HepG2 (cell line): ENCODE data around the gene PCNP. TPM values are rescaled to one million over a fixed set of nuclear protein-coding genes. Genes with fewer than 3 reads are reported as not detected.

Experiments used
- AGO2 ChIP-seq: fragments of 200-400 bp; formaldehyde crosslinking; optimal IDR thresholded peaks from 2 replicates; pipeline ENCODE3; 2017; ENCODE audit warnings: mild to moderate bottlenecking, low read depth, low read length, moderate library complexity
- FOXP1 ChIP-seq, 2 experiments: fragments of 450-650 bp in 1 of 2; IDR thresholded peaks; 2 replicates each; pipeline ENCODE4 v1.6.1; 2017 to 2018; ENCODE audit warnings: antibody characterized with exemption in 1 of 2
- KDM5B ChIP-seq: sonication (generic); formaldehyde crosslinking; IDR thresholded peaks from 2 replicates; pipeline ENCODE4 v1.4.0; 2020; ENCODE audit warnings: missing genetic modification reagents, mild to moderate bottlenecking, borderline replicate concordance
- MED1 ChIP-seq: sonication (generic); formaldehyde crosslinking; IDR thresholded peaks from 2 replicates; pipeline ENCODE4 v1.4.0; 2020; ENCODE audit warnings: missing genetic modification reagents
- MLLT10 ChIP-seq: sonication (generic); formaldehyde crosslinking; IDR thresholded peaks from 2 replicates; pipeline ENCODE4 v1.4.0; 2020; ENCODE audit warnings: missing genetic modification reagents
- MXD4 ChIP-seq: IDR thresholded peaks from 2 replicates; pipeline ENCODE4 v1.6.1; 2016; ENCODE audit warnings: mild to moderate bottlenecking, missing biosample characterization, missing genetic modification reagents
- NCOR1 ChIP-seq: fragments of 200-600 bp; sonication (generic); IDR thresholded peaks from 2 replicates; pipeline ENCODE4 v1.7.0; 2017; ENCODE audit warnings: antibody characterized with exemption, low read length, borderline replicate concordance
- PAX8 ChIP-seq: sonication (generic); formaldehyde crosslinking; IDR thresholded peaks from 2 replicates; pipeline ENCODE4 v1.8.0; 2022; ENCODE audit warnings: mild to moderate bottlenecking, missing genetic modification reagents, borderline replicate concordance
- PRDM15 ChIP-seq: sonication (generic); formaldehyde crosslinking; IDR thresholded peaks from 2 replicates; pipeline ENCODE4 v1.4.0; 2020; ENCODE audit warnings: missing genetic modification reagents
- RARA ChIP-seq: IDR thresholded peaks from 2 replicates; pipeline ENCODE4 v1.6.1; 2016; ENCODE audit warnings: missing genetic modification reagents, missing compliant biosample characterization
- RFX3 ChIP-seq: IDR thresholded peaks from 2 replicates; pipeline ENCODE4 v1.6.1; 2016; ENCODE audit warnings: missing biosample characterization, missing genetic modification reagents
- RNF2 ChIP-seq: fragments of 450-650 bp; conservative IDR thresholded peaks from 2 replicates; pipeline ENCODE4 v1.6.1; 2016; ENCODE audit warnings: low read depth
- SNRNP70 ChIP-seq: fragments of 200-400 bp; formaldehyde crosslinking; IDR thresholded peaks from 2 replicates; pipeline ENCODE4 v1.6.1; 2017; ENCODE audit warnings: mild to moderate bottlenecking, low read depth, low read length, moderate library complexity
- U2AF1 ChIP-seq: fragments of 200-400 bp; formaldehyde crosslinking; optimal IDR thresholded peaks from 2 replicates; pipeline ENCODE3; 2017; ENCODE audit warnings: mild to moderate bottlenecking, low read depth, low read length
- U2AF2 ChIP-seq: fragments of 200-400 bp; formaldehyde crosslinking; IDR thresholded peaks from 2 replicates; pipeline ENCODE4 v1.6.1; 2017; ENCODE audit warnings: low read depth, mild to moderate bottlenecking, low read length
- ZBTB1 ChIP-seq: sonication (generic); formaldehyde crosslinking; IDR thresholded peaks from 2 replicates; pipeline ENCODE4 v1.4.0; 2020; ENCODE audit warnings: missing genetic modification reagents, borderline replicate concordance
- ZNF30 ChIP-seq: sonication (generic); formaldehyde crosslinking; IDR thresholded peaks from 2 replicates; pipeline ENCODE4 v1.5.0; 2020; ENCODE audit warnings: mild to moderate bottlenecking, missing genetic modification reagents
- ZNF414 ChIP-seq: sonication (generic); formaldehyde crosslinking; IDR thresholded peaks from 2 replicates; pipeline ENCODE4 v1.5.0; 2020; ENCODE audit warnings: missing genetic modification reagents
- ZNF772 ChIP-seq: sonication (generic); formaldehyde crosslinking; IDR thresholded peaks from 2 replicates; pipeline ENCODE4 v1.5.0; 2020; ENCODE audit warnings: mild to moderate bottlenecking, missing genetic modification reagents
- ZNF841 ChIP-seq: sonication (generic); formaldehyde crosslinking; IDR thresholded peaks from 2 replicates; pipeline ENCODE4 v1.8.1; 2023; ENCODE audit warnings: missing genetic modification reagents, borderline replicate concordance
- polyA plus RNA-seq, 8 experiments: library from polyadenylated mRNA; depleted of rRNA in 3 of 8; stranded (reverse) in 7 of 8; unstranded in 1 of 8; fragments of >200 nt; fragmentation: Illumina TruSeq in 4 of 8; extraction: Trizol in 4 of 8; gene quantifications; 2 replicates each; pipeline versions ENCODE4 v1.2.1 to v1.2.3, GENCODE V29; 2011 to 2016; ENCODE audit warnings: low read depth in 4 of 8, missing spikeins in 1 of 8, mixed read lengths in 1 of 8; ENCODE audit not compliant: insufficient read depth in 1 of 8
- total RNA-seq, 5 experiments: library from RNA; depleted of rRNA; stranded (reverse); fragments of >200 nt; fragmentation: Illumina TruSeq; extraction: Trizol; gene quantifications; 2 replicates each; pipeline ENCODE4 v1.2.3, GENCODE V29; 2016; ENCODE audit warnings: low read depth in 1 of 5
- TF ChIP-seq, protein P1 (sequence below): sonication (generic); formaldehyde crosslinking; IDR thresholded peaks from 2 replicates; pipeline ENCODE4 v1.5.1; 2020; ENCODE audit warnings: mild to moderate bottlenecking, missing genetic modification reagents, borderline replicate concordance

Gene PCNP
- total and polyA plus RNA-seq, 2 of the 13 experiments (the other 11 are each of a cell fraction or from before 2014, with no cell fraction given) = 44.1 to 78.2 TPM

DNA sequence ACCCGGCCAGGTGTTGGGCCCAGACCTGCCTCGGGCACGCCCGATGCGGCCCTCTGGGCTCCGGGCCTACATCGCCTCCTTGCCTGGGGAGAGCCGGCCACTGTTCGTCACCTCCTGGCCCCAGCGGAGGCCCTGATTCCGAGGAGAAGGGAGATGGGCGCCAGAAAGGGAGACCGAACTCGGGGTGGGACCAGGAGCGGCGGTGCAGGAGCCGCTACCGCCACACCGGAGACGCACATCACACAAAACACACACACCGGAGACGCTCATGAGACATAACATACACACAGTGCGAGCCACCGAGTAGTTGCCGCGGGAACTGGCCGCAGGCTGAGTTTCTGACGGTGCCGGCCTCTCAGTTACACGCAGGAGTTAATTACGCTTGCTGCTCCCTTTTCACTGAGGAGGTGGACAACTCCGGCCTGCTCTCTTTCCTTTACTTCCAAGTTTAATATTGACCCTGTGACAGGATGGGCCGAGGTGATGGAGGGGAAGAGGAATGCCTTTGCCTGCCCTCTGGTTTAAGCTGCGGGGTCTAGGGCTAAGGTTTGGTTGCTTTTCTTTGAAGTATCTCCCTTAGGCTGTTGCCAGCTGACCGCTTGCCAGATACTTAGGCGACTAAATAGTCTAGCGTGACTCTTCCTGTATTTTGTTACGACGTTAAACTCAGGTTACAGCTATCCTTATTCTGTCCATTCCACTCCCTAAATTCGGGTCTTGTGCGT is 570 bp downstream of the PCNP start (continued):
- TF ChIP-seq PRDM15 (no peak), RNF2 (no peak), ZNF841 (CRISPR knock-in tag) (no peak), ZBTB1 (no peak), MED1 (no peak), SNRNP70 (no peak), AGO2 (peak; percentile 91), ZNF772 (CRISPR knock-in tag) (no peak), ZNF30 (0 out of 2 replicates have a peak, but pooled peaks have one; percentile 60), MXD4 (CRISPR knock-in tag) (no peak), MLLT10 (CRISPR knock-in tag) (no peak), U2AF2 (no peak), FOXP1 (IDR thresholded peaks at IDR 0.05) (no peak), FOXP1 (CRISPR knock-in tag; IDR thresholded peaks at IDR 0.05) (no peak), RARA (CRISPR knock-in tag) (no peak), KDM5B (CRISPR knock-in tag) (peak; percentile 90; the same call in 1 of the 2 replicates), PAX8 (CRISPR knock-in tag) (peak; percentile 83; the same call in 1 of the 2 replicates), U2AF1 (no peak), ZNF414 (CRISPR knock-in tag) (no peak; the same call in 1 of the 2 replicates), NCOR1 (no peak), RFX3 (CRISPR knock-in tag) (no peak)
- TF ChIP-seq, protein P1, sequence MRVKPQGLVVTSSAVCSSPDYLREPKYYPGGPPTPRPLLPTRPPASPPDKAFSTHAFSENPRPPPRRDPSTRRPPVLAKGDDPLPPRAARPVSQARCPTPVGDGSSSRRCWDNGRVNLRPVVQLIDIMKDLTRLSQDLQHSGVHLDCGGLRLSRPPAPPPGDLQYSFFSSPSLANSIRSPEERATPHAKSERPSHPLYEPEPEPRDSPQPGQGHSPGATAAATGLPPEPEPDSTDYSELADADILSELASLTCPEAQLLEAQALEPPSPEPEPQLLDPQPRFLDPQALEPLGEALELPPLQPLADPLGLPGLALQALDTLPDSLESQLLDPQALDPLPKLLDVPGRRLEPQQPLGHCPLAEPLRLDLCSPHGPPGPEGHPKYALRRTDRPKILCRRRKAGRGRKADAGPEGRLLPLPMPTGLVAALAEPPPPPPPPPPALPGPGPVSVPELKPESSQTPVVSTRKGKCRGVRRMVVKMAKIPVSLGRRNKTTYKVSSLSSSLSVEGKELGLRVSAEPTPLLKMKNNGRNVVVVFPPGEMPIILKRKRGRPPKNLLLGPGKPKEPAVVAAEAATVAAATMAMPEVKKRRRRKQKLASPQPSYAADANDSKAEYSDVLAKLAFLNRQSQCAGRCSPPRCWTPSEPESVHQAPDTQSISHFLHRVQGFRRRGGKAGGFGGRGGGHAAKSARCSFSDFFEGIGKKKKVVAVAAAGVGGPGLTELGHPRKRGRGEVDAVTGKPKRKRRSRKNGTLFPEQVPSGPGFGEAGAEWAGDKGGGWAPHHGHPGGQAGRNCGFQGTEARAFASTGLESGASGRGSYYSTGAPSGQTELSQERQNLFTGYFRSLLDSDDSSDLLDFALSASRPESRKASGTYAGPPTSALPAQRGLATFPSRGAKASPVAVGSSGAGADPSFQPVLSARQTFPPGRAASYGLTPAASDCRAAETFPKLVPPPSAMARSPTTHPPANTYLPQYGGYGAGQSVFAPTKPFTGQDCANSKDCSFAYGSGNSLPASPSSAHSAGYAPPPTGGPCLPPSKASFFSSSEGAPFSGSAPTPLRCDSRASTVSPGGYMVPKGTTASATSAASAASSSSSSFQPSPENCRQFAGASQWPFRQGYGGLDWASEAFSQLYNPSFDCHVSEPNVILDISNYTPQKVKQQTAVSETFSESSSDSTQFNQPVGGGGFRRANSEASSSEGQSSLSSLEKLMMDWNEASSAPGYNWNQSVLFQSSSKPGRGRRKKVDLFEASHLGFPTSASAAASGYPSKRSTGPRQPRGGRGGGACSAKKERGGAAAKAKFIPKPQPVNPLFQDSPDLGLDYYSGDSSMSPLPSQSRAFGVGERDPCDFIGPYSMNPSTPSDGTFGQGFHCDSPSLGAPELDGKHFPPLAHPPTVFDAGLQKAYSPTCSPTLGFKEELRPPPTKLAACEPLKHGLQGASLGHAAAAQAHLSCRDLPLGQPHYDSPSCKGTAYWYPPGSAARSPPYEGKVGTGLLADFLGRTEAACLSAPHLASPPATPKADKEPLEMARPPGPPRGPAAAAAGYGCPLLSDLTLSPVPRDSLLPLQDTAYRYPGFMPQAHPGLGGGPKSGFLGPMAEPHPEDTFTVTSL (CRISPR knock-in tag) = no peak
